Loucy (cell line): ENCODE data around the gene MRLN.

Source experiments
- EZH2phosphoT487 ChIP-seq: fragments of 200-600 bp; IDR thresholded peaks from 2 replicates; pipeline ENCODE4 v1.6.1; 2018; ENCODE audit warnings: antibody characterized with exemption, mild to moderate bottlenecking, moderate library complexity, borderline replicate concordance
- TF ChIP-seq, protein P1 (sequence below): fragments of 200-600 bp; sonication (generic); conservative IDR thresholded peaks from 2 replicates; pipeline ENCODE4 v1.5.1; 2014; ENCODE audit warnings: mild to moderate bottlenecking, antibody characterized with exemption, low read length

DNA sequence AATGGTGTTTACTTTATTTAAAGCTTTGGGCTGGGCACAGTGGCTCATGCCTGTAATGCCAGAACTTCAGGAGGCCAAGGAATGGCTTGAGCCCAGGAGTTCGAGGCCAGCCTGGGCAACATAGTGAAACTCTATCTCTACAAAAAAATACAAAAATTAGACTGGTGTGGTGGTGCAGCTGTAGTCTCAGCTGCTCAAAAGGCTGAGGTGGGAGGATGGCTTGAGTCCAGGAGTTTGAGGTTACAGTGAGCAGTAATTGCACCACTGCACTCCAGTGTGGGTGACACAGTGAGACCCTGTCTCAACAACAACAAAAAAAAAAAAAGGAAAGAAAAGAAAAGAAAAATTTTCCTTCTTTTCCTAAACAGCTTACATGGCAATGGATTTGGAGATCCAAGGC is 65.6 kb downstream of the MRLN start:
- TF ChIP-seq, protein P1, sequence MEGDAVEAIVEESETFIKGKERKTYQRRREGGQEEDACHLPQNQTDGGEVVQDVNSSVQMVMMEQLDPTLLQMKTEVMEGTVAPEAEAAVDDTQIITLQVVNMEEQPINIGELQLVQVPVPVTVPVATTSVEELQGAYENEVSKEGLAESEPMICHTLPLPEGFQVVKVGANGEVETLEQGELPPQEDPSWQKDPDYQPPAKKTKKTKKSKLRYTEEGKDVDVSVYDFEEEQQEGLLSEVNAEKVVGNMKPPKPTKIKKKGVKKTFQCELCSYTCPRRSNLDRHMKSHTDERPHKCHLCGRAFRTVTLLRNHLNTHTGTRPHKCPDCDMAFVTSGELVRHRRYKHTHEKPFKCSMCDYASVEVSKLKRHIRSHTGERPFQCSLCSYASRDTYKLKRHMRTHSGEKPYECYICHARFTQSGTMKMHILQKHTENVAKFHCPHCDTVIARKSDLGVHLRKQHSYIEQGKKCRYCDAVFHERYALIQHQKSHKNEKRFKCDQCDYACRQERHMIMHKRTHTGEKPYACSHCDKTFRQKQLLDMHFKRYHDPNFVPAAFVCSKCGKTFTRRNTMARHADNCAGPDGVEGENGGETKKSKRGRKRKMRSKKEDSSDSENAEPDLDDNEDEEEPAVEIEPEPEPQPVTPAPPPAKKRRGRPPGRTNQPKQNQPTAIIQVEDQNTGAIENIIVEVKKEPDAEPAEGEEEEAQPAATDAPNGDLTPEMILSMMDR = no peak
- no peak for TF ChIP-seq EZH2phosphoT487
